WERI-Rb-1 (cell line): ENCODE measurements around the gene FUCA1.

ENCODE experiments used
- DNase-seq: peaks from one replicate; pipeline ENCODE4 v3.0.0-alpha.2; 2020
- H3K27ac ChIP-seq: fragments of 250-450 bp; sonication (Bioruptor Pico); 2 replicates; pipeline ENCODE4 v1.5.1; 2020; ENCODE audit warnings: mild to moderate bottlenecking, moderate library complexity
- H3K27me3 ChIP-seq: fragments of 250-450 bp; sonication (Bioruptor Pico); 2 replicates; pipeline ENCODE4 v1.5.1; 2021; ENCODE audit warnings: mild to moderate bottlenecking, low read depth, moderate library complexity; ENCODE audit not compliant: insufficient read depth, severe bottlenecking
- H3K36me3 ChIP-seq: fragments of 250-450 bp; sonication (Bioruptor Pico); 2 replicates; pipeline ENCODE4 v1.5.1; 2020; ENCODE audit warnings: mild to moderate bottlenecking, moderate library complexity
- H3K4me3 ChIP-seq: 2 replicates; pipeline ENCODE4 v1.5.1; 2011; ENCODE audit warnings: low read depth, mild to moderate bottlenecking, control low read depth, low read length
- H3K9me3 ChIP-seq: fragments of 250-450 bp; sonication (Bioruptor Pico); 2 replicates; pipeline ENCODE4 v1.5.1; 2021; ENCODE audit warnings: mild to moderate bottlenecking, moderate library complexity; ENCODE audit not compliant: severe bottlenecking
- CTCF ChIP-seq: IDR thresholded peaks from 2 replicates; pipeline ENCODE4 v1.5.1; 2011; ENCODE audit warnings: low read depth, mild to moderate bottlenecking, control low read depth, inconsistent platforms, low read length

The FUCA1 gene

GRCh38 chr1:23885222-23885621 is 17.1 kb upstream of the FUCA1 start:
- no peaks in the 10 kb centered on the region for H3K36me3 ChIP-seq
- H3K4me3 ChIP-seq, result no peak overlapping the region
- no peaks in the 10 kb centered on the region for H3K9me3 ChIP-seq
- no peak overlapping the region for H3K27ac ChIP-seq
- TF ChIP-seq CTCF, result no peak
- no peaks in the 10 kb centered on the region for H3K27me3 ChIP-seq
- no peak for DNase-seq

GRCh38 chr1:23882746-23883145 is 14.7 kb upstream of the FUCA1 start:
- Histone ChIP-seq H3K9me3 (peaks cover 14% of the 10 kb centered on the region), H3K27ac (no peak overlapping the region), H3K4me3 (no peak overlapping the region), H3K27me3 (no peaks in the 10 kb centered on the region), H3K36me3 (no peaks in the 10 kb centered on the region)
- DNase-seq, result no peak
- no peak for TF ChIP-seq CTCF

GRCh38 chr1:23879809-23880208 is 11.7 kb upstream of the FUCA1 start:
- no peak for TF ChIP-seq CTCF
- DNase-seq, result no peak

GRCh38 chr1:23878668-23879067 is 10.6 kb upstream of the FUCA1 start:
- H3K27me3 ChIP-seq, result no peaks in the 10 kb centered on the region
- TF ChIP-seq CTCF, result no peak
- no peak overlapping the region for H3K4me3 ChIP-seq
- no peaks in the 10 kb centered on the region for H3K36me3 ChIP-seq
- H3K27ac ChIP-seq, result no peak overlapping the region
- DNase-seq, result no peak
- H3K9me3 ChIP-seq, result peaks cover 14% of the 10 kb centered on the region

More at GRCh38 chr1:23879809-23880208, 11.7 kb upstream of the FUCA1 start:
- peaks cover 14% of the 10 kb centered on the region for H3K9me3 ChIP-seq
- H3K4me3 ChIP-seq, result no peak overlapping the region
- no peak overlapping the region for H3K27ac ChIP-seq
- no peaks in the 10 kb centered on the region for H3K36me3 ChIP-seq
- H3K27me3 ChIP-seq, result no peaks in the 10 kb centered on the region

GRCh38 chr1:23875382-23875781 is 7.3 kb upstream of the FUCA1 start:
- no peaks in the 10 kb centered on the region for H3K36me3 ChIP-seq
- no peaks in the 10 kb centered on the region for H3K27me3 ChIP-seq
- no peak overlapping the region for H3K27ac ChIP-seq
- DNase-seq, result no peak
- no peak for TF ChIP-seq CTCF
- H3K4me3 ChIP-seq, result no peak overlapping the region
- H3K9me3 ChIP-seq, result peaks cover 14% of the 10 kb centered on the region

GRCh38 chr1:23872421-23872820 is 4.3 kb upstream of the FUCA1 start:
- H3K27me3 ChIP-seq, result no peaks in the 10 kb centered on the region
- H3K9me3 ChIP-seq, result no peaks in the 10 kb centered on the region
- no peak for DNase-seq
- no peak for TF ChIP-seq CTCF
- no peak overlapping the region for H3K27ac ChIP-seq
- H3K36me3 ChIP-seq, result no peaks in the 10 kb centered on the region
- no peak overlapping the region for H3K4me3 ChIP-seq
